ENCODE data around the gene SSBP4. TPM values are rescaled to one million over a fixed set of nuclear protein-coding genes. Genes with fewer than 3 reads are reported as not detected.

Gene SSBP4
- total and polyA plus RNA-seq, 2 experiments from 2014 or later, result 151 to 180 TPM

GRCh38 chr19:18421371-18421959, 2.3 kb downstream of the SSBP4 start:
- no peaks in the 10 kb centered on the region for H3K36me3 ChIP-seq
- no peak overlapping the region for H3K27ac ChIP-seq
- H3K4me1 ChIP-seq (ENCODE audit: low read depth), result peaks cover 19% of the 10 kb centered on the region
- DNase-seq (ENCODE audit: low read depth in 1 of 2, low spot score in 1 of 2), result no peak
- H3K9me3 ChIP-seq (ENCODE audit: low read depth), result no peaks in the 10 kb centered on the region
- no peak for TF ChIP-seq CTCF (IDR thresholded peaks at IDR 0.05; ENCODE audit: low read depth, low read length)
- H3K4me3 ChIP-seq, result no peak overlapping the region
- H3K27me3 ChIP-seq, result no peaks in the 10 kb centered on the region

GRCh38 chr19:18422530-18423191, 3.5 kb downstream of the SSBP4 start:
- no peak overlapping the region for H3K4me3 ChIP-seq
- no peak overlapping the region for H3K27ac ChIP-seq
- DNase-seq (ENCODE audit: low read depth in 1 of 2, low spot score in 1 of 2), result no peak
- H3K27me3 ChIP-seq, result no peaks in the 10 kb centered on the region
- H3K9me3 ChIP-seq (ENCODE audit: low read depth), result no peaks in the 10 kb centered on the region
- peaks cover 18% of the 10 kb centered on the region for H3K4me1 ChIP-seq (ENCODE audit: low read depth)
- no peaks in the 10 kb centered on the region for H3K36me3 ChIP-seq
- TF ChIP-seq CTCF (IDR thresholded peaks at IDR 0.05; ENCODE audit: low read depth, low read length), result no peak

- peaks cover 18% of the 10 kb centered on the region for H3K4me1 ChIP-seq (ENCODE audit: low read depth)
- H3K4me3 ChIP-seq, result no peak overlapping the region
- H3K27me3 ChIP-seq, result no peaks in the 10 kb centered on the region
- H3K36me3 ChIP-seq, result no peaks in the 10 kb centered on the region
- H3K27ac ChIP-seq, result no peak overlapping the region
- no peak for TF ChIP-seq CTCF (IDR thresholded peaks at IDR 0.05; ENCODE audit: low read depth, low read length)
- H3K9me3 ChIP-seq (ENCODE audit: low read depth), result no peaks in the 10 kb centered on the region
- no peak for DNase-seq (ENCODE audit: low read depth in 1 of 2, low spot score in 1 of 2)
Observed at GRCh38 chr19:18423258-18424020, 4.2 kb downstream of the SSBP4 start.

GRCh38 chr19:18424122-18424889, 5.1 kb downstream of the SSBP4 start:
- no peak for TF ChIP-seq CTCF (IDR thresholded peaks at IDR 0.05; ENCODE audit: low read depth, low read length)
- H3K4me3 ChIP-seq, result no peak overlapping the region
- H3K4me1 ChIP-seq (ENCODE audit: low read depth), result peaks cover 18% of the 10 kb centered on the region

GRCh38 chr19:18424890-18425514, 5.8 kb downstream of the SSBP4 start:
- H3K27ac ChIP-seq, result no peak overlapping the region
- no peaks in the 10 kb centered on the region for H3K27me3 ChIP-seq
- TF ChIP-seq CTCF (IDR thresholded peaks at IDR 0.05; ENCODE audit: low read depth, low read length), result no peak
- H3K4me1 ChIP-seq (ENCODE audit: low read depth), result peaks cover 25% of the 10 kb centered on the region
- no peaks in the 10 kb centered on the region for H3K36me3 ChIP-seq
- H3K4me3 ChIP-seq, result no peak overlapping the region
- DNase-seq (ENCODE audit: low read depth in 1 of 2, low spot score in 1 of 2), result no peak
- no peaks in the 10 kb centered on the region for H3K9me3 ChIP-seq (ENCODE audit: low read depth)

More at GRCh38 chr19:18424122-18424889, 5.1 kb downstream of the SSBP4 start:
- DNase-seq (ENCODE audit: low read depth in 1 of 2, low spot score in 1 of 2), result no peak
- no peak overlapping the region for H3K27ac ChIP-seq
- H3K36me3 ChIP-seq, result no peaks in the 10 kb centered on the region
- H3K27me3 ChIP-seq, result no peaks in the 10 kb centered on the region
- no peaks in the 10 kb centered on the region for H3K9me3 ChIP-seq (ENCODE audit: low read depth)

Measured in cardiac muscle cell (in vitro differentiated cells and primary cell).